ENCODE measurements around the gene NDRG4.

The NDRG4 gene

DNA sequence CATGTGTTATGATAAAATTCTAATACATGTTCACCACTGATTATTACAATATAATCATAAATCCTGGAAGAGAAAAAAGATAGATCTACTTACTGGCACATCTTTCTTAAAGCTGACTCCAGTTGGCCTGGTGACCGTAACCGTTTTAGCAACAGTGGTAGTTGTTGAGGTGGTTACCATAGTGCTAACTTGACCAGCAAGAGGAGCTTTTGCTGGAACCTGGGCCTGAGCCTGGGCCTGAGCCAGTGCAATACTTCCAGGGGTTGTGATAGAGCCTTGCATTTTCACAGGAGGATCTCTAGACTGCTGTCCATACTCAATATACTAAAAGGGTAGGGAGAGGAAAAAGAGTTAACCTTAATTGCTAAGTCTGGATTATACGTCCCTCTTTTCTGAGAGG, 51.6 kb downstream of the NDRG4 start:
- no peak for DNase-seq

DNA sequence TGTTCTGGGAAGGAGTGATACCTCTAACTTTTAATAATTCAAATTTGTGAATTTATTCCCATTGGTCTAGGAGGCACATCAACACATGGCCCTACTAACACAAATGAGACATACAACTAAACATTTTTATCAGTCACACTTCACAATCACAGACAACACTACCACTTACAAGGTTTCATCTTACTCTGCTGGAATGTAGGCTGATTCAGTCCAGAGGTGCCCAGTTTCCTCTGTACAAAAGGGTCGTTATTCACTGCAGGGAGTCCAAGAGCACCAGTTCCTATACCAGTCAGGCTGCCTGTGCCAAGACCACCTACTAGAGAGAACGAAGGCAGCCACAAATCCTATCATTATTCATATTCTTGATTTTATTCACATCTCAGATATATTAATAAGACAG, 56.7 kb downstream of the NDRG4 start:
- DNase-seq: no peak

Measured in activated CD4-positive, alpha-beta T cell treated with anti-CD3 and anti-CD28 coated beads, Interleukin-10, Interleukin-2, amounts not matched to agents 100 ng/mL and 50 ng/mL, durations not matched to agents 16 hours and 8 hours (primary cell).